Esophagus squamous epithelium (tissue), 5 donors: Measurements from ENCODE around the gene SETD4. TPM values are rescaled to one million over a fixed set of nuclear protein-coding genes. Genes with fewer than 3 reads are reported as not detected.
"Not testable (repeated sequence)": the region's sequence is repeated elsewhere in the genome, so short reads cannot be mapped to it uniquely, and the experiment has no call there.

Source experiments
- DNase-seq: peaks from one replicate; lab custom pipeline; 2025; lab: John Stamatoyannopoulos, UW
- H3K27ac ChIP-seq, 4 donors: fragments of 200-600 bp; sonication (generic); one replicate each; pipeline ENCODE4 v1.5.1; 2016 to 2019; ENCODE audit warnings: mild to moderate bottlenecking in 1 of 4
- H3K27me3 ChIP-seq, 4 donors: fragments of 200-600 bp; sonication (generic); 1 replicate in 3 of 4; 2 replicates in 1 of 4; pipeline versions ENCODE4 v1.5.1 to v1.6.0; 2017 to 2021; ENCODE audit warnings: antibody characterized with exemption in 1 of 4
- H3K36me3 ChIP-seq, 3 donors: fragments of 200-600 bp; sonication (generic); one replicate each; pipeline ENCODE4 v1.5.1; 2016 to 2019
- H3K4me1 ChIP-seq, 3 donors: fragments of 200-600 bp; sonication (generic); one replicate each; pipeline ENCODE4 v1.5.1; 2017 to 2019
- H3K4me3 ChIP-seq, 4 donors: fragments of 200-600 bp; sonication (generic); 1 replicate in 3 of 4; 2 replicates in 1 of 4; pipeline ENCODE4 v1.5.1; 2016 to 2019; ENCODE audit warnings: mild to moderate bottlenecking in 2 of 4, moderate library complexity in 1 of 4
- H3K9me3 ChIP-seq, 3 donors: fragments of 200-600 bp; sonication (generic); one replicate each; pipeline ENCODE4 v1.5.1; 2016 to 2019
- CTCF ChIP-seq, 6 experiments: fragments of 450-650 bp in 4 of 6; fragments of 200-600 bp in 2 of 6; sonication (generic) in 2 of 6; IDR thresholded peaks; one replicate each; pipeline ENCODE4 v1.5.1; 2016 to 2019; ENCODE audit warnings: antibody characterized with exemption in 6 of 6, mild to moderate bottlenecking in 4 of 6, moderate library complexity in 4 of 6
- POLR2A ChIP-seq, 4 donors: fragments of 450-650 bp; IDR thresholded peaks; one replicate each; pipeline ENCODE4 v1.6.1; 2017; ENCODE audit warnings: antibody characterized with exemption in 4 of 4, mild to moderate bottlenecking in 4 of 4, moderate library complexity in 3 of 4
- WGBS, 2 donors: methylation state at CpG; one replicate each; pipeline ENCODE4 v1.1.5; 2018; 5-methylcytosine and 5-hydroxymethylcytosine counted together
- intact Hi-C: fragments of 100-400 bp; cut with DNase I; formaldehyde crosslinking; loops from one replicate; pipeline ENCODE4 v1.15.0; 2022
- total RNA-seq, 4 donors: library from RNA; depleted of rRNA; stranded (reverse); fragments of >200 nt; gene quantifications; one replicate each; pipeline ENCODE4 v1.1.0, GENCODE V29; 2016
- donor health status: DM: yes; HTN: yes; CAD: no.

Gene SETD4
- total RNA-seq, 4 donors from 2014 or later = 9.9 to 30.1 (median 14.6) TPM

- Histone ChIP-seq H3K9me3 (no peaks in the 10 kb centered on the region), H3K4me3 (no peak overlapping the region), H3K4me1 (peaks cover 12 to 99% (median 23%) of the 10 kb centered on the region in 3 donors), H3K36me3 (peaks cover 0 to 26% (median 4%) of the 10 kb centered on the region in 3 donors), H3K27ac (peak overlapping the region; percentile 55 to 97 (median 94)), H3K27me3 (no peaks in the 10 kb centered on the region)
- WGBS, 2 donors = 38 to 46% methylated on average over 3 of the region's 3 CpGs
- intact Hi-C loops = no loop called here
- TF ChIP-seq POLR2A (IDR thresholded peaks at IDR 0.05) = no peak
- TF ChIP-seq CTCF (IDR thresholded peaks at IDR 0.05) = no peak
- no peak for DNase-seq
Measured at GRCh38 chr21:36075171-36075570, 14.8 kb upstream of the SETD4 start.

GRCh38 chr21:36073911-36074310 is 13.6 kb upstream of the SETD4 start:
- H3K9me3 ChIP-seq, H3K27me3 ChIP-seq, intact Hi-C loops, DNase-seq: not testable (repeated sequence)
- Histone ChIP-seq H3K36me3 (peaks cover 0 to 26% (median 4%) of the 10 kb centered on the region in 3 donors), H3K4me1 (peaks cover 12 to 97% (median 24%) of the 10 kb centered on the region in 3 donors), H3K27ac (peak overlapping the region; percentile 71 to 97 (median 94)), H3K4me3 (peak overlapping the region in 2 of 4 donors; percentile 78 to 94)
- 58 to 63% methylated on average over 5 of the region's 5 CpGs for WGBS, 2 donors

- peak overlapping the region; percentile 71 to 97 (median 94) for H3K27ac ChIP-seq
Measured at GRCh38 chr21:36073181-36073580, 12.9 kb upstream of the SETD4 start.

GRCh38 chr21:36072453-36073162 is 12.3 kb upstream of the SETD4 start:
- WGBS, 2 donors = 53 to 73% methylated on average over 6 to 12 of the region's 12 CpGs
- peaks cover 3 to 84% (median 24%) of the 10 kb centered on the region in 3 donors for H3K4me1 ChIP-seq
- H3K36me3 ChIP-seq = peaks cover 0 to 26% (median 4%) of the 10 kb centered on the region in 3 donors
- no peak for DNase-seq
- H3K27me3 ChIP-seq = no peaks in the 10 kb centered on the region
- peaks cover 0 to 5% (median 3%) of the 10 kb centered on the region in 3 donors for H3K9me3 ChIP-seq
- intact Hi-C loops = no loop called here
- H3K4me3 ChIP-seq = peak overlapping the region; percentile 78 to 94 (median 89)
- peak overlapping the region; percentile 71 to 97 (median 94) for H3K27ac ChIP-seq
- TF ChIP-seq CTCF (IDR thresholded peaks at IDR 0.05) (no peak), POLR2A (IDR thresholded peaks at IDR 0.05) (peak in 1 of 4 donors; percentile 24)

More at GRCh38 chr21:36073181-36073580, 12.9 kb upstream of the SETD4 start:
- 33 to 41% methylated on average over 3 of the region's 3 CpGs for WGBS, 2 donors
- H3K36me3 ChIP-seq = peaks cover 0 to 26% (median 4%) of the 10 kb centered on the region in 3 donors
- no peak for DNase-seq
- peaks cover 0 to 5% (median 3%) of the 10 kb centered on the region in 3 donors for H3K9me3 ChIP-seq
- H3K4me1 ChIP-seq = peaks cover 5 to 89% (median 24%) of the 10 kb centered on the region in 3 donors
- H3K27me3 ChIP-seq = no peaks in the 10 kb centered on the region
- peak overlapping the region; percentile 78 to 94 (median 89) for H3K4me3 ChIP-seq
- intact Hi-C loops = no loop called here
- TF ChIP-seq CTCF (IDR thresholded peaks at IDR 0.05) (no peak), POLR2A (IDR thresholded peaks at IDR 0.05) (no peak)

- DNase-seq = no peak
- 41 to 57% methylated on average over 6 to 7 of the region's 7 CpGs for WGBS, 2 donors
- H3K4me3 ChIP-seq = peak overlapping the region; percentile 78 to 94 (median 89)
- H3K9me3 ChIP-seq = peaks cover 0 to 5% (median 3%) of the 10 kb centered on the region in 3 donors
- peaks cover 0 to 26% (median 4%) of the 10 kb centered on the region in 3 donors for H3K36me3 ChIP-seq
- H3K27me3 ChIP-seq = no peaks in the 10 kb centered on the region
- H3K4me1 ChIP-seq = peaks cover 3 to 68% (median 24%) of the 10 kb centered on the region in 3 donors
- TF ChIP-seq POLR2A (IDR thresholded peaks at IDR 0.05) = no peak
- TF ChIP-seq CTCF (IDR thresholded peaks at IDR 0.05) = no peak
- peak overlapping the region; percentile 71 to 97 (median 94) for H3K27ac ChIP-seq
- intact Hi-C loops = no loop called here
Measured at GRCh38 chr21:36070999-36071398, 10.7 kb upstream of the SETD4 start.
